Ascending aorta (tissue), 2 donors: Measurements from ENCODE around the gene ARHGAP18. TPM values are rescaled to one million over a fixed set of nuclear protein-coding genes. Genes with fewer than 3 reads are reported as not detected.

Experiments used
- DNase-seq, 2 donors: peaks; one replicate each; pipeline ENCODE4 v3.0.0-alpha.2; 2019; ENCODE audit warnings: low spot score in 2 of 2
- H3K27ac ChIP-seq, 2 donors: fragments of 200-600 bp; sonication (generic); one replicate each; pipeline ENCODE4 v1.5.1; 2016 to 2017; ENCODE audit warnings: mild to moderate bottlenecking in 1 of 2
- H3K27me3 ChIP-seq: fragments of 200-600 bp; sonication (generic); one replicate; pipeline ENCODE4 v1.5.1; 2017
- H3K36me3 ChIP-seq, 2 donors: fragments of 200-600 bp; sonication (generic); one replicate each; pipeline ENCODE4 v1.5.1; 2016
- H3K4me1 ChIP-seq, 2 donors: fragments of 200-600 bp; sonication (generic); one replicate each; pipeline ENCODE4 v1.5.1; 2016 to 2017; ENCODE audit warnings: mild to moderate bottlenecking in 1 of 2
- H3K4me3 ChIP-seq, 2 donors: fragments of 200-600 bp; sonication (generic); one replicate each; pipeline ENCODE4 v1.5.1; 2016 to 2017; ENCODE audit warnings: mild to moderate bottlenecking in 1 of 2
- H3K9me3 ChIP-seq, 2 donors: fragments of 200-600 bp; sonication (generic); one replicate each; pipeline ENCODE4 v1.5.1; 2016
- intact Hi-C: fragments of 100-400 bp; cut with DNase I; formaldehyde crosslinking; loops from one replicate; pipeline ENCODE4 v1.15.1; 2023
- total RNA-seq: library from RNA; depleted of rRNA; stranded (reverse); fragments of >200 nt; gene quantifications from one replicate; pipeline ENCODE4 v1.1.0, GENCODE V29; 2016
- TF ChIP-seq, protein P1 (sequence below), 3 experiments: fragments of 200-600 bp in 2 of 3; fragments of 450-650 bp in 1 of 3; sonication (generic) in 2 of 3; IDR thresholded peaks; one replicate each; pipeline ENCODE4 v1.5.1; 2016 to 2019; ENCODE audit warnings: antibody characterized with exemption in 3 of 3, mild to moderate bottlenecking in 1 of 3, moderate library complexity in 1 of 3

ARHGAP18 gene
- total RNA-seq, 1 donor from 2014 or later, result 10.7 TPM

GRCh38 chr6:129691709-129692108 lies 18.3 kb downstream of the ARHGAP18 start:
- intact Hi-C loops, result no loop called here
- no peaks in the 10 kb centered on the region for H3K36me3 ChIP-seq
- no peaks in the 10 kb centered on the region for H3K27me3 ChIP-seq
- H3K4me3 ChIP-seq, result no peak overlapping the region
- H3K27ac ChIP-seq, result no peak overlapping the region
- TF ChIP-seq, protein P1, sequence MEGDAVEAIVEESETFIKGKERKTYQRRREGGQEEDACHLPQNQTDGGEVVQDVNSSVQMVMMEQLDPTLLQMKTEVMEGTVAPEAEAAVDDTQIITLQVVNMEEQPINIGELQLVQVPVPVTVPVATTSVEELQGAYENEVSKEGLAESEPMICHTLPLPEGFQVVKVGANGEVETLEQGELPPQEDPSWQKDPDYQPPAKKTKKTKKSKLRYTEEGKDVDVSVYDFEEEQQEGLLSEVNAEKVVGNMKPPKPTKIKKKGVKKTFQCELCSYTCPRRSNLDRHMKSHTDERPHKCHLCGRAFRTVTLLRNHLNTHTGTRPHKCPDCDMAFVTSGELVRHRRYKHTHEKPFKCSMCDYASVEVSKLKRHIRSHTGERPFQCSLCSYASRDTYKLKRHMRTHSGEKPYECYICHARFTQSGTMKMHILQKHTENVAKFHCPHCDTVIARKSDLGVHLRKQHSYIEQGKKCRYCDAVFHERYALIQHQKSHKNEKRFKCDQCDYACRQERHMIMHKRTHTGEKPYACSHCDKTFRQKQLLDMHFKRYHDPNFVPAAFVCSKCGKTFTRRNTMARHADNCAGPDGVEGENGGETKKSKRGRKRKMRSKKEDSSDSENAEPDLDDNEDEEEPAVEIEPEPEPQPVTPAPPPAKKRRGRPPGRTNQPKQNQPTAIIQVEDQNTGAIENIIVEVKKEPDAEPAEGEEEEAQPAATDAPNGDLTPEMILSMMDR (IDR thresholded peaks at IDR 0.05), result no peak
- no peaks in the 10 kb centered on the region for H3K9me3 ChIP-seq
- H3K4me1 ChIP-seq, result peaks cover 0 to 8% of the 10 kb centered on the region in 2 donors
- no peak for DNase-seq

DNA sequence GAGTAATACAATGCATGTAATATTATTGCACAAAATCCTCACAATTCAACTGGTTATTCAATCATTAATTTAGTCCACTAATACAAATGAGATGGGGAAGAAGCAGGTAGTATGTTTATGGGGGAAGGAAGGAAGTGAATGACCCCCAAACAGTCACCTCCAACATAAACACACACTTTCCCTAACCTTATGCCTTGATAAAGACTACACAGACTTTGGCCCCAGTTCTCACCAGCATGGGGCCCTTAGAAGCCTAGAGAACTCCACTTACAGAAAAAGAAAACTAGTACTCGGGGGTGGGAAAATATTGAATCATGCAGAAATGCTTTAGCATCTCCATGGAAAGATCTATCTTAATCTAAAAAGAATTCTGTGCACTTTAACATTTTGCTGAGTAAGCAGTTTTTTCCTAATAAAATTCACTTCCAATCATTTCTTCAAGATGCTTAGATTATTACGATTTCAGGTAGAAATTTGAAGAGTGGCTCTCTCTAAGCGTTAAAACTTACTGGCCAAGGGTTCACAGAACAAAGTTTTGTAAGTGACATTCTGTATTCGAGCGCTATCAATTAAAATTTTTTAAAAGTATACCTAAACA lies 18.8 kb downstream of the ARHGAP18 start:
- H3K27me3 ChIP-seq, result no peaks in the 10 kb centered on the region
- TF ChIP-seq, protein P1 (IDR thresholded peaks at IDR 0.05), result no peak
- H3K9me3 ChIP-seq, result no peaks in the 10 kb centered on the region
- no peak for DNase-seq
- H3K27ac ChIP-seq, result no peak overlapping the region
- H3K4me3 ChIP-seq, result no peak overlapping the region
- peaks cover 0 to 8% of the 10 kb centered on the region in 2 donors for H3K4me1 ChIP-seq
- intact Hi-C loops, result no loop called here
- H3K36me3 ChIP-seq, result no peaks in the 10 kb centered on the region

- Histone ChIP-seq H3K27ac (peak overlapping the region in 1 of 2 donors; percentile 43), H3K27me3 (no peaks in the 10 kb centered on the region), H3K4me1 (peaks cover 4 to 16% of the 10 kb centered on the region in 2 donors), H3K36me3 (no peaks in the 10 kb centered on the region), H3K9me3 (no peaks in the 10 kb centered on the region), H3K4me3 (no peak overlapping the region)
- TF ChIP-seq, protein P1 (IDR thresholded peaks at IDR 0.05), result no peak
- DNase-seq, result no peak
- intact Hi-C loops, result no loop called here
Measured at GRCh38 chr6:129686941-129687627, 22.9 kb downstream of the ARHGAP18 start.

DNA sequence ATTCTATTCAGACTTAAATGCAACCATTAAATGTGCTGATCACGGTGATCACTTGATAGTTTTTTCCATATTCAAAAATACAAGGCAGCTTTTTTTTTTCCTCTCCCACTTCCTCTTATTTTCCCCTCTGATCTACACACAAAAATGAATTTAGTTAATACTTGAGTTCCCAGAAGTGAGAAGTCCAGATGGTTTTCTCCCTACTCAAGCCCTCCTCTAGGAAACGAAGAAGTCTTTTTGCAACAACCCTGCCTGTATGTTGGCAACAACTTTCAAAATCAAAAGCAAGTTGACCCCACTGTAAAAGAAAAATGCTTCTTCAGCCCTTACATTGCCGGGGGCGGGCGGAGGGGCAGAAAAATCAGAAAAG lies 24.3 kb downstream of the ARHGAP18 start:
- H3K27me3 ChIP-seq, result no peaks in the 10 kb centered on the region
- H3K36me3 ChIP-seq, result no peaks in the 10 kb centered on the region
- peak overlapping the region in 1 of 2 donors; percentile 86 for H3K27ac ChIP-seq
- no peaks in the 10 kb centered on the region for H3K9me3 ChIP-seq
- H3K4me1 ChIP-seq, result peaks cover 7 to 11% of the 10 kb centered on the region in 2 donors
- DNase-seq, result no peak
- H3K4me3 ChIP-seq, result no peak overlapping the region
- TF ChIP-seq, protein P1 (IDR thresholded peaks at IDR 0.05), result no peak
- intact Hi-C loops, result no loop called here

GRCh38 chr6:129684903-129685661 lies 24.9 kb downstream of the ARHGAP18 start:
- H3K36me3 ChIP-seq, result no peaks in the 10 kb centered on the region
- no peaks in the 10 kb centered on the region for H3K9me3 ChIP-seq
- no peak overlapping the region for H3K4me3 ChIP-seq
- H3K27me3 ChIP-seq, result no peaks in the 10 kb centered on the region
- peaks cover 7 to 11% of the 10 kb centered on the region in 2 donors for H3K4me1 ChIP-seq
- DNase-seq, result no peak
- H3K27ac ChIP-seq, result peak overlapping the region; percentile 81 to 86
- TF ChIP-seq, protein P1 (IDR thresholded peaks at IDR 0.05), result no peak
- intact Hi-C loops, result loop anchor here (5.0 kb wide), 1 partner anchor 62 kb away; no protein-coding TSS in a partner anchor
